IMR-90 (cell line): ENCODE data around the gene CBL. TPM values are rescaled to one million over a fixed set of nuclear protein-coding genes. Genes with fewer than 3 reads are reported as not detected.

Experiments used
- ATAC-seq: fragments of 200-7000 bp; cut with Tn5 transposase; 2 replicates; pipeline ENCODE4 v1.9.1; 2020; ENCODE audit warnings: low read depth, mild to moderate bottlenecking, moderate library complexity
- BruUV-seq: library from RNA; stranded (reverse); fragments of 400-500 nt; replicated peaks from 2 replicates; lab custom pipeline; 2021; lab: Mats Ljungman, UMichigan
- CTCF ChIA-PET: fragments of 300-600 bp; formaldehyde crosslinking; extraction: SDS; loops from one replicate; lab custom pipeline; 2021; ENCODE audit warnings: antibody characterized with exemption; lab: Yijun Ruan, JAX
- POLR2A ChIA-PET: fragments of 300-600 bp; sonication (Branson Sonifier 250); formaldehyde crosslinking; loops from one replicate; lab custom pipeline; 2022; ENCODE audit warnings: antibody characterized with exemption; ENCODE audit not compliant: unreplicated experiment; lab: Charles Lee
- DNase-seq: peaks from one replicate; pipeline ENCODE4 v3.0.0; 2013
- H2AFZ ChIP-seq: replicated peaks from 2 replicates; pipeline ENCODE3; 2013; ENCODE audit warnings: low read length, mild to moderate bottlenecking; ENCODE audit not compliant: poor library complexity
- H2AK5ac ChIP-seq: 2 replicates; pipeline ENCODE4 v1.6.1; 2013; ENCODE audit warnings: low read depth, low read length, inconsistent platforms
- H2AK9ac ChIP-seq: replicated peaks from 2 replicates; pipeline ENCODE3; 2013; ENCODE audit warnings: mild to moderate bottlenecking, low read depth, low read length, moderate library complexity; ENCODE audit not compliant: poor library complexity
- H2BK120ac ChIP-seq: 2 replicates; pipeline ENCODE4 v1.6.1; 2013; ENCODE audit warnings: low read depth, low read length, inconsistent platforms
- H2BK15ac ChIP-seq: 3 replicates; pipeline ENCODE4 v1.6.1; 2013; ENCODE audit warnings: low read depth, low read length, inconsistent platforms
- H2BK20ac ChIP-seq: 2 replicates; pipeline ENCODE4 v1.6.1; 2013; ENCODE audit warnings: low read depth, mild to moderate bottlenecking, inconsistent platforms, low read length, moderate library complexity
- H2BK5ac ChIP-seq: 2 replicates; pipeline ENCODE4 v1.6.1; 2013; ENCODE audit warnings: mild to moderate bottlenecking, low read depth, low read length, inconsistent platforms; ENCODE audit not compliant: poor library complexity, severe bottlenecking
- H3K14ac ChIP-seq: replicated peaks from 2 replicates; pipeline ENCODE4 v1.6.1; 2013; ENCODE audit warnings: low read depth, low read length, inconsistent platforms
- H3K18ac ChIP-seq: 2 replicates; pipeline ENCODE4 v1.6.1; 2013; ENCODE audit warnings: low read depth, low read length, control low read depth
- H3K23ac ChIP-seq: 2 replicates; pipeline ENCODE4 v1.6.1; 2013; ENCODE audit warnings: low read depth, low read length, inconsistent platforms
- H3K27ac ChIP-seq: 2 replicates; pipeline ENCODE4 v1.5.1; 2013; ENCODE audit warnings: mild to moderate bottlenecking, control low read depth, low read length; ENCODE audit not compliant: insufficient read depth
- H3K27me3 ChIP-seq: 2 replicates; pipeline ENCODE4 v1.6.1; 2013; ENCODE audit warnings: low read length; ENCODE audit not compliant: control insufficient read depth, insufficient read depth
- H3K36me3 ChIP-seq: 2 replicates; pipeline ENCODE4 v1.6.1; 2013; ENCODE audit warnings: low read length, mixed read lengths; ENCODE audit not compliant: control insufficient read depth, insufficient read depth
- H3K4ac ChIP-seq: 2 replicates; pipeline ENCODE4 v1.6.1; 2013; ENCODE audit warnings: low read depth, low read length, inconsistent platforms
- H3K4me1 ChIP-seq: 2 replicates; pipeline ENCODE4 v1.6.1; 2013; ENCODE audit warnings: low read length, mixed read lengths; ENCODE audit not compliant: control insufficient read depth, insufficient read depth
- H3K4me2 ChIP-seq: 2 replicates; pipeline ENCODE4 v1.6.1; 2013; ENCODE audit warnings: low read depth, mild to moderate bottlenecking, control low read depth, low read length, moderate library complexity
- H3K4me3 ChIP-seq: 2 replicates; pipeline ENCODE4 v1.5.1; 2013; ENCODE audit warnings: low read depth, mild to moderate bottlenecking, control low read depth, low read length, moderate library complexity; ENCODE audit not compliant: insufficient read depth
- H3K56ac ChIP-seq: 2 replicates; pipeline ENCODE4 v1.6.1; 2013; ENCODE audit warnings: low read length, inconsistent platforms; ENCODE audit not compliant: insufficient read depth; ENCODE audit errors: extremely low read depth
- H3K79me1 ChIP-seq, 2 experiments: 2 replicates each; pipeline ENCODE4 v1.6.1; 2013; ENCODE audit warnings: low read length in 2 of 2, inconsistent platforms in 1 of 2, low read depth in 1 of 2
- H3K9ac ChIP-seq: 2 replicates; pipeline ENCODE4 v1.6.1; 2013; ENCODE audit warnings: low read depth, low read length, control low read depth
- H3K9me1 ChIP-seq: 2 replicates; pipeline ENCODE4 v1.6.1; 2013; ENCODE audit warnings: low read length, inconsistent platforms; ENCODE audit not compliant: insufficient read depth
- H3K9me3 ChIP-seq: 2 replicates; pipeline ENCODE4 v1.6.1; 2013; ENCODE audit warnings: low read length; ENCODE audit not compliant: control insufficient read depth, insufficient read depth
- H4K20me1 ChIP-seq: 2 replicates; pipeline ENCODE4 v1.6.1; 2013; ENCODE audit warnings: low read length, inconsistent platforms; ENCODE audit not compliant: insufficient read depth
- H4K5ac ChIP-seq: 2 replicates; pipeline ENCODE4 v1.6.1; 2013; ENCODE audit warnings: mild to moderate bottlenecking, low read depth, low read length, control low read depth
- H4K8ac ChIP-seq, 2 experiments: 2 replicates each; pipeline ENCODE4 v1.6.1; 2013; ENCODE audit warnings: low read depth in 2 of 2, low read length in 2 of 2, control low read depth in 1 of 2, inconsistent platforms in 1 of 2
- H4K91ac ChIP-seq: 2 replicates; pipeline ENCODE4 v1.6.1; 2013; ENCODE audit warnings: low read depth, low read length, inconsistent platforms; ENCODE audit not compliant: insufficient read depth
- CHD1 ChIP-seq: IDR thresholded peaks from 2 replicates; pipeline ENCODE4 v1.6.1; 2012; ENCODE audit warnings: low read depth, low read length, improper control_type of control experiment
- FOS ChIP-seq: fragments of 150-350 bp; IDR thresholded peaks from 2 replicates; pipeline ENCODE4 v1.6.1; 2016; ENCODE audit warnings: low read depth, low read length
- MAZ ChIP-seq: IDR thresholded peaks from 2 replicates; pipeline ENCODE4 v1.6.1; 2012; ENCODE audit warnings: low read depth, mild to moderate bottlenecking, low read length, improper control_type of control experiment, moderate library complexity, borderline replicate concordance
- MXI1 ChIP-seq: IDR thresholded peaks from 2 replicates; pipeline ENCODE4 v1.6.1; 2012; ENCODE audit warnings: low read depth, mild to moderate bottlenecking, low read length, moderate library complexity, borderline replicate concordance
- NFE2L2 ChIP-seq: fragments of 150-350 bp; IDR thresholded peaks from 2 replicates; pipeline ENCODE4 v1.6.1; 2016; ENCODE audit warnings: low read depth, mild to moderate bottlenecking, low read length
- RCOR1 ChIP-seq: IDR thresholded peaks from 2 replicates; pipeline ENCODE4 v1.6.1; 2012; ENCODE audit warnings: mild to moderate bottlenecking, low read length, improper control_type of control experiment; ENCODE audit not compliant: insufficient replicate concordance
- RFX5 ChIP-seq: IDR thresholded peaks from 2 replicates; pipeline ENCODE4 v1.8.0; 2012; ENCODE audit warnings: low read depth, mild to moderate bottlenecking, low read length, moderate library complexity
- SMC3 ChIP-seq: fragments of 150-350 bp; IDR thresholded peaks from 2 replicates; pipeline ENCODE4 v1.6.1; 2016; ENCODE audit warnings: low read depth, mild to moderate bottlenecking, antibody characterized with exemption, low read length, moderate library complexity
- WGBS, 2 experiments: methylation state at CpG; one replicate each; pipeline versions ENCODE4 v1.1.5 to v1.1.7; 2013; ENCODE audit warnings: missing lambda C conversion rate in 2 of 2; ENCODE audit not compliant: insufficient read length in 1 of 2; ENCODE audit errors: extremely low coverage in 2 of 2; 5-methylcytosine and 5-hydroxymethylcytosine counted together
- dilution Hi-C: fragments of 300-500 bp; cut with HindIII; formaldehyde crosslinking; loops from one replicate; pipeline ENCODE4 v1.14.3; 2018; ENCODE audit warnings: low sequenced_read_pairs; ENCODE audit not compliant: unreplicated experiment
- in situ Hi-C: fragments of 300-500 bp; cut with MboI; formaldehyde crosslinking; loops from 3 replicates; pipeline ENCODE4 v1.14.3; 2019; ENCODE audit warnings: low sequenced_read_pairs, inconsistent platforms, mixed read lengths
- intact Hi-C: fragments of 100-400 bp; cut with micrococcal nuclease; formaldehyde crosslinking; loops from 2 replicates; pipeline ENCODE4 v1.10.0; 2022
- polyA plus RNA-seq, 3 experiments: library from polyadenylated mRNA; depleted of rRNA; stranded (reverse); fragments of >200 nt; gene quantifications; 2 replicates each; pipeline ENCODE4 v1.2.3, GENCODE V29; 2012; ENCODE audit warnings: low replicate concordance in 1 of 3
- total RNA-seq: library from RNA; depleted of rRNA; stranded (reverse); fragments of >200 nt; gene quantifications from 2 replicates; pipeline ENCODE4 v1.2.3, GENCODE V29; 2012
- TF ChIP-seq, protein P1 (sequence below): fragments of 150-350 bp; IDR thresholded peaks from 2 replicates; pipeline ENCODE4 v1.6.1; 2016; ENCODE audit warnings: low read depth, mild to moderate bottlenecking, low read length, moderate library complexity, borderline replicate concordance

Gene CBL
- total and polyA plus RNA-seq, 2 of the 4 experiments (the other 2 are of a cell fraction): 6.1 to 11.8 TPM

DNA sequence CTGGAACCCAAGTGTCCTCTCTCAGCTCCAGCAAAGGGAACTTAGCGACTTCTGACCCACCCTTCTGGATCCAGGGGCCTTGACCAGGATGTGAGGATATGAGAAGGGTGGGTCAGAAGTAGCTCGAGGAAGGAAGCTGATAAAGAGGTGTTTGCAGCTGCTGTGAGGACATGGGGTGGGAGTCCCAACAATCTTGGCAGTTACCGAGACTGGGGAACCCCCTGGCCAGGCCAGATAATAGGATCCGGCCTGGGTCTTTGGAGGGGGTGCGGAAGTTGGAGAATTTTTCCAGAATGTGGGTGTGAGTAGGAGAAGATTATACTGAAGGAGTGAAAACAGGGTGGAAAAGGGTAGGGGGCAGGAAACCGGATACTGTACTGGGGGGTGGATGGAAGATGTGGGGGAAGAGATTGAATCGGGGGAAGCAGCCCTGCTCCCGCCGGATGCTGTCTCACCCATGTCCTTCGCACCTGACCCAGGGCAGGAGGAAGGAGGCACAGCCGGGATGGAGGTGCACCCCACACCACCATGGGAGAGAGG lies 113.6 kb downstream of the CBL start:
- BruUV-seq: no TSS peak
- peaks cover 19% of the 10 kb centered on the region for H3K9me1 ChIP-seq
- H3K18ac ChIP-seq: no peak overlapping the region
- peak overlapping the region; percentile 90 for H2AFZ ChIP-seq
- peak overlapping the region; percentile 57 for H3K14ac ChIP-seq
- intact Hi-C loops (loop anchor here (2.0 to 5.0 kb wide), 2 partner anchors 19 to 172 kb away; partner anchors contain the start of gene ABCG4), in situ Hi-C loops (no loop called here), dilution Hi-C loops (no loop called here)
- H3K4ac ChIP-seq: peak overlapping the region; percentile 86
- H2BK120ac ChIP-seq: peak overlapping the region; percentile 92
- H3K9ac ChIP-seq: no peak overlapping the region
- H3K56ac ChIP-seq: peak overlapping the region; percentile 47; the same call in 1 of the 2 replicates
- peak overlapping the region; percentile 38 for H3K27ac ChIP-seq
- WGBS, 2 experiments: 67% methylated on average over 6 of the region's 11 CpGs; no CpG with 5 or more reads in 1 of the 2 experiments
- peak overlapping the region; percentile 91 for H4K91ac ChIP-seq
- no peaks in the 10 kb centered on the region for H3K9me3 ChIP-seq
- ChIA-PET POLR2A (interaction anchor here (1.0 kb wide), 1 partner anchor 18 kb away, joined by 3 read pairs; no protein-coding TSS in a partner anchor), CTCF (no interaction called here)
- peaks cover 49% of the 10 kb centered on the region for H3K4me1 ChIP-seq
- peak overlapping the region; percentile 83 for H2AK9ac ChIP-seq
- H2BK20ac ChIP-seq: peak overlapping the region; percentile 86
- no peak overlapping the region for H3K4me3 ChIP-seq
- H2BK5ac ChIP-seq: peak overlapping the region; percentile 69
- TF ChIP-seq MAZ (no peak), MXI1 (no peak), NFE2L2 (no peak), RCOR1 (no peak), SMC3 (no peak), FOS (no peak), RFX5 (no peak), CHD1 (no peak)
- TF ChIP-seq, protein P1, sequence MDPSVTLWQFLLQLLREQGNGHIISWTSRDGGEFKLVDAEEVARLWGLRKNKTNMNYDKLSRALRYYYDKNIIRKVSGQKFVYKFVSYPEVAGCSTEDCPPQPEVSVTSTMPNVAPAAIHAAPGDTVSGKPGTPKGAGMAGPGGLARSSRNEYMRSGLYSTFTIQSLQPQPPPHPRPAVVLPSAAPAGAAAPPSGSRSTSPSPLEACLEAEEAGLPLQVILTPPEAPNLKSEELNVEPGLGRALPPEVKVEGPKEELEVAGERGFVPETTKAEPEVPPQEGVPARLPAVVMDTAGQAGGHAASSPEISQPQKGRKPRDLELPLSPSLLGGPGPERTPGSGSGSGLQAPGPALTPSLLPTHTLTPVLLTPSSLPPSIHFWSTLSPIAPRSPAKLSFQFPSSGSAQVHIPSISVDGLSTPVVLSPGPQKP: no peak
- DNase-seq (no peak), ATAC-seq (no peak)
- H3K79me1 ChIP-seq: peaks cover 9 to 50% of the 10 kb centered on the region in 2 experiments; a peak in 3 of 4 replicates
- peak overlapping the region; percentile 78; the same call in 1 of the 3 replicates for H2BK15ac ChIP-seq
- H3K27me3 ChIP-seq: no peaks in the 10 kb centered on the region
- 0 out of 2 replicates have a peak overlapping the region, but pooled peaks have one; percentile 31 for H3K23ac ChIP-seq
- H4K8ac ChIP-seq: peak overlapping the region; percentile 77 to 95
- peaks cover 1% of the 10 kb centered on the region; the same call in 1 of the 2 replicates for H3K36me3 ChIP-seq
- peaks cover 14% of the 10 kb centered on the region for H4K20me1 ChIP-seq
- H4K5ac ChIP-seq: peak overlapping the region; percentile 50; the same call in 1 of the 2 replicates
- H3K4me2 ChIP-seq: no peak overlapping the region
- peak overlapping the region; percentile 96 for H2AK5ac ChIP-seq
